GM08714 (cell line): ENCODE data around the gene PAPOLA.
"Not testable (repeated sequence)": the region's sequence is repeated elsewhere in the genome, so short reads cannot be mapped to it uniquely, and the experiment has no call there.

ENCODE experiments used
- H3K4me3 ChIP-seq: fragments of 200-500 bp; sonication (Bioruptor generic); 2 replicates; pipeline ENCODE4 v1.5.1; 2014; ENCODE audit warnings: mild to moderate bottlenecking, low read length, inconsistent platforms
- ZNF274 ChIP-seq: IDR thresholded peaks from 2 replicates; pipeline ENCODE4 v1.6.1; 2012; ENCODE audit warnings: mild to moderate bottlenecking, low read depth, low read length

The PAPOLA gene

DNA sequence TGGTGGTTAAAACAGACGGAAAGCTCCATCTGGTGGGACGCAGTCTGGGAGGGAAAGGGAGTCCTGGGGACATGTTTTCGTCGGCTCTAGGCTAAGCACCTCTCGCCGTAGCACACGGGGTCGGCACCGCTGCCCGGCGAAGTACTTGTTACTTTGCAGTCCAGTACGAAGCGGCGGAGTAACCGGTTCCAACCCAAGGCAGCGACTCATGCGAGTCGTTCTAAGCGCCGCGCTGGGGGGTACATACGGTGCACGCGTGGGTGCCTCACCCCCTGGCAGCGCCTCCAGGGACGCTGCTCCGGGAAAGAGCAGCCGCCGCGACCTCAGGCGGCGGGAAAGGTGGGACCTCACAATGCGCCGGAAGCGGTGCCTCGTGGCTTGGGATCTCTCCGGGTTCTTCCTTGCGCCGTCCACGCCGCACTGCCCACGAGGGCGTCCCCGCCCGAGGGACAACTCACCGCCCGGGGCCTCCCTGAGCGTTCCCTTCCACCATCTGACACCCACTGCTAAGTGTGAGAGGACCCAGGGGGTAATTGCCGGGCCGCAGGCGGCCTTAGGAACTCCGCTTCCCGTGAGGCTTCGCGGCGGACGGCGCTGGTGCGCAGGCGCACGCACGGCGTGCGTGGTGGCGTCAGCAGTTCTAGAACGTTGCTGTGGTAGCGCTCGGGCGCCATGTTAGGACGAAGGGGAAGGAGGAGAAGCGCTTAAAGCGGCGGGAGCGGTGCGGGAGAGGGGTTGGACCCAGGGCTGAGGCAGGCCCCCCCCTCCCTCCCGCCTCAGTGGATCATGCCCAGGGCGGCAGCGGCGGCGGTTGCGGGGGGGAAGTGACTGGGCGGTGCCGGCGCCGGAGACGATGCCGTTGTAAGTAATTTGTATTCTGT lies at the start of gene PAPOLA:
PAPOLA (plus strand) TSS at position 643 of the 881 bp plus-strand sequence; CDS start at position 854, 211 bp downstream.
- peak within 1 kb of the TSS; percentile 73 for H3K4me3 ChIP-seq
- no peak for TF ChIP-seq ZNF274

DNA sequence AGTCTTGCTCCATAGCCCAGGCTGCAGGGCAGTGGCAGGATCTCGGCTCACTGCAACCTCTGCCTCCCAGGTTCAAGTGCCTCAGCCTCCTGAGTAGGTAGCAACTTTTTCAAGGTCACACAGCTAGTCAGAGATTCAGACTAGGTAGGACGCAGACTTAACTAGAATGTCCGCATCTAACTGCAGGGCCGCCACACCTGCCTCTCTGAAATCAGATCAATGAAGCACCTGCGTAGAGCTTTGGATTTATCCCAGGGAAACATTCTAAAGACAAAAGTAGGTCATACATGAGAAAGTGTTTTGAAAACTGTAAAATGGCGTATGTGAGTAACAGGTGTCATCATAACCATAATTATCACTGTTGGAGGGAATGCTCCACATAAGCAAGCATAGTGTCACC lies 49.5 kb upstream of the PAPOLA start:
- TF ChIP-seq ZNF274 = no peak
- H3K4me3 ChIP-seq = no peak overlapping the region

DNA sequence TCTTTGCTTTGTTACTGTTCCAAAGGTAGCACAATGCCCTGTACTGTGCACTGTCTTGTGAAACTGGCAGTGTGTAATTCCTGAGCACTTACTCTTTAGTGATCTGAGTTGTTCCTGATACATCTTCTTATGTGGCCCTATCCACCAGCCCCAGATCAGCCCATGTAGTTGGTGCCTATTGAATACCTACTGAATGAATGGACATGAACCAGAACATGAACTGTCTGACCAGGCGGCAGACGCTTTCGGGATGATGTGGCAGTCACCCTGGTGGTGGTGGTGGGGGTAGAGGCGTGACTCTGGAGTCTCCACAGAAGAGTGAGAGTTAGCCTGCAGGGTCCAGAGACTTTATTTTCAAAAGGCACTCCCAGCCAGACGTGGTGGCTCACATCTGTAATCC lies 46.6 kb upstream of the PAPOLA start:
- H3K4me3 ChIP-seq = no peak overlapping the region
- TF ChIP-seq ZNF274 = no peak

DNA sequence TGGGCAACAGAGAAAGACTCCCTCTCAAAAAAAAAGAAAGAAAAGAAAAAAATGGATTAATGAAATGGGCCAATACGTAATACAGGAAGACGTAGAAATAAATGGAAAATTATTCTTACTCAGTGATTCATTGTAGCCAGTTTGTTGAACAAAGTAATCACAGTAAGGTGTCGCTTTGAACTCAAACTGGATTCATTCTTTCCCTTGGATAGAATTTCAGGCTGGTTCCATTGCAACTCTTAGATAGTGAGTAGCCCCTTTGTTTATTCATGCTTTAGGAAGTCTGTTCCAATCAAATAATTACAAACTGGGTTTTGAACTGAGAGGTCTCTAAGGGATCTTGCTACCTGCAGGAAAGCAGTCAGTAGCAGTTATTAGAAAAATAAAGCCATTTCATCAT lies 42.3 kb upstream of the PAPOLA start:
- TF ChIP-seq ZNF274 = no peak
- H3K4me3 ChIP-seq = no peak overlapping the region

DNA sequence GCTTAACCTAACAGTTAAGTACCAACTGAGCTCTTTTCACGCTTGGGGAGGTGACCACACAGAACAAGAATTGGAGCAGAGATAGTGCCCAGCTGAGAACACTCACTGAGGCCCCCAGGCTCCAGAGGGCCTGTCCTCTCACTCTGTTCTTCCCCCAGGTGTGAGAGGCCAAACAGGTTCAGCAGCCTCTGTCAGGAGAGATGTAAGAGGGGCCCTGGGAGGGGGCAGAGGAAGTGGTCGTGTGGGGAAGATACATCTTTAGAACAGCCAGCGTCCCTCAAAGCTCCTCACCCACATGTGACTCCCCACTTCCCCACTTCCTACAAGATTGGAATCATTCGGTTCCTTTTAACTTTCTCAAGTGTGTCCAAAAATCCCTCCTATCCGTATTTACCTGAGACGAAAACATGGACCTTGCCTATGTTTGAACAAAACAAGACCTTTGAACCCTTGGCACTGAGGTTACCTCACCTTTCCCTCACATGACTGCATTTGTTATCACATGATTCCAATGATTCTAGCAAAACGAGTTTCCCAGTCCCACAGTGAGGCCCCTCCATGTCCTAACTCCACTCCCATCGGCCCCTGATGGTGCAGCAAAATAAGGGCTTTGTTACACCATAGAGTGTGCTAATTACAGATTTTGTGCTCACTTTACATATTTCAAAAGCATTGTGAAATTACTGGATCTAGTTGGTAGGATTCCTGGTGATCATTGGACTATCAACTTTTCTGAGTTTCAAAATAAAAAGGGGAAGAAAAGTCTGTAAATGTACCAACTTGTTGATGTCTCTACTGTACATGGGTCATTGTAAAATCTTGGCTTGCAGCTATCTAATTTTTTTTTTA lies 40.0 kb upstream of the PAPOLA start:
- no peak for TF ChIP-seq ZNF274
- H3K4me3 ChIP-seq = no peak overlapping the region

DNA sequence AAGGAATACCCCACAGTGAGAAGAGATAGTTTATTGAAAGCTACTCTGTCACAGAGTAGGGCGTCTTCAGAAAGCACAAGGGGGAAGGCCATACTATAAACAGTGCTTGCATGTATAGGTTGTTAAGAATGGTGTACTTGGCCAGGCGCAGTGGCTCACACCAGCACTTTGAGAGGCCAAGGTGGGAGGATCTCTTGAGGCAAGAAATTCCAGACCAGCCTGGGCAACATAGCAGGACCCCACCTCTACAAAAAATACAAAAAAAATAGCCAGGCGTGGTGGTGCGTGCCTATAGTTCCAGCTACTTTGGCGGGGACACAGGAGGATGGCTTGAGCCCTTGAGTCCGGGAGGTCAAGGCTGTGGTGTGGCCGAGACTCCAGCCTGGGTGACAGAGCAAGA lies 38.0 kb upstream of the PAPOLA start:
- no peak for TF ChIP-seq ZNF274
- no peak overlapping the region for H3K4me3 ChIP-seq

DNA sequence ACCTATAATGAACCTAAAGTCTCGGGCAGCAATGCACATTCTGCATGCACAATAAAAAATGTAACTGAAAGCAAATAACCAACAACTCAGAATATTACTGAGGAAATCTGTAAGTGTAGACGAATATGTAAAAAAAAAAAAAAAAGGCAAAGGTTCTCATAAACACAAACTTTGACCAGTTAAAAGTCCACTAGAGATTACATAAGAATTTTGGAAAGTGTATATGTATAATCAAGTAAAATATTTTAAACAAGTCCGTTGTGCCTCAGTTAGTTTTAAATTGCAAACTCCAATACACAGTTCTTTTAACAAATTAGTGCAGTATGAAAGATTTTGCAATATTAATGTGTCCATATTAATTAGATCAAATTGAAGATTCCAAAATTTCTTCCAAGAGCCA lies 35.3 kb upstream of the PAPOLA start:
- TF ChIP-seq ZNF274 = no peak
- no peak overlapping the region for H3K4me3 ChIP-seq

DNA sequence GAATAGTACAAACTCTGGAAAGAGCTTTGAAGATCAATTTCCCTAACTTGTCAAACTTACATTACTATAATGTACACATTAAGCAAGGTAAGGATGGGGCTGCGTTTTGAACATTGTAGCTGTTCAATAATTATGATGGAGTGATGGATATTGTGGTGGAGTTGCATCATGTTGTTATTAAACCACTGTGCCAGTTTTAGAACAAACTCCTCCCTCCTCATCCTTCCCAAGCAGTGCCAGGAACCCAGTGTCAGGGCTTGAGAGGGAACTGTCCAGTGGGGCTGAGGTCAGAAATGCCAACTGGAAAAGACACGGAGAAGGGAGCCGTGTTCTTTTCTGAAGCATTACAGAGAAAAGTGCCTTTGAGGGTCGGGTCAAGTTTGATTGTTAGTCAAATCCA lies 31.9 kb upstream of the PAPOLA start:
- TF ChIP-seq ZNF274 = no peak
- H3K4me3 ChIP-seq = no peak overlapping the region

DNA sequence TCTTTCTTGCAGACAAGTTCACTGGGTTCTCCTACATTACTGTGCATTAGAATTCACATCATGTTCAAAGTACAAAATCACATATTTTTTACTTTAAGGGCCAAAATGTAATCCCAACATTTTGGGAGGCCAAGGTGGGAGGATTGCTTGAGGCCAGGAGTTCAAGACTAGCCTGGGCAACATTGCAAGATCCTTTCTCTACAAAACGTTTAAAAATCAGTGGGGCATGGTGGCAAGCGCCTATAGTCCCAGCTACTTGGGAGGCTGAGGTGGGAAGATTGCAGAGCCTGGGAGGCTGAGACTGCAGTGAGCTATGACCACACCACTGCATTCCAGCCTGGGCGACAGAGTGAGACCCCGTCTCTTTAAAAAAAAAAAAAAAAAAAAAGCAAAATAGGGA lies 31.2 kb upstream of the PAPOLA start:
- H3K4me3 ChIP-seq = not testable (repeated sequence)

DNA sequence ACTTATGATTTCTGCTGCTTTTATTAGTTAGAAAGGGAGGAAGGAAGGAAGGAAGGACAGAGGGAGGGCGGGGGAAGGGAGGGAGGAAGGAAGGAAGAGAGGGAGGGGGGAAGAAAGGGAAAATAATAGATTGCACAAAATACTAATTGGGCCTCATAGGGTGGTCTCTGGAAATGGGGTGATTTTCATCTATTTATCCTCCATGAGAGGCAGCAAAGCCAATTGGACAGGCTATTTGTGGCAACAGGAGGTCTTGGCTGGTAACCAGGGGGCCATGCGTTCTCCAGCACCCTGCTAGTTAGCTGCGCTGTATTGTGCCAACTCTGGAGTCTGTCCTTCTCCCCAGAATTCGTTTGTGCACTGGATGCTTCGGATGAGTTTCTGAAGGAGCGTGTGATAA lies 24.1 kb upstream of the PAPOLA start:
- no peak for TF ChIP-seq ZNF274

DNA sequence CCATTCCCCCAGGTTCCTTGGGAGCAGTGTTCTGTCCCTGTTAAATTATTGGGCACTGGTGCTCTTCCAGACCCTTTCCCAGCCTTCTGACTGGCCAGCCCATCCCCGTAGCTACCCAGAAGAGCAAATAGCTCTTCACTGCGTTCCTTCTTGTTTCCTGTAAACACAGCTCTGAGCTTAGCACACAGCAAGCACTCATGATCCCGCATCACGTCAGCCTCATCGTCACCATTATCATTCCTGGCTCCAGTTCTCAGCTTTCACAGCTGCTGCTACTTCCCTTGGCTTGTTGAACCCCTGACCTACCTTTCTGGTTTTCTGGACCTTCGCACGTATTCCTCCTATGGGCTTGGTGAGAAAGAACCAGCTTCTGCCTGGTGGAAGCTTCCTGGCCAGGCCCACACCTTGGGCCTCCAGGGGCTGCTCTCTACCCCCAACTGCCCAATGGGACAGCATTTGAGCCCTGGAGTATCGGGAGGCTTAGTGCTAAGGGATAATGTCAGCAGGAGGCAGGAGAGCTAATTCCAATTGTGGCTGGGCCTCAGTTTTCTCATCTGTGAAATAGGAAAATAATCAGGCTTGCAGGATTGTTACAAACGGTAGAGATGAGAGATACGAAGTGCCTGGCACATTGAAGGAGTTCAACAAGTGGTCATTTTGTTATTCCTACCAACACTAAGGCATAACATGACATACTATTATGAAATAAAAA lies 22.6 kb upstream of the PAPOLA start:
- H3K4me3 ChIP-seq = no peak overlapping the region
- no peak for TF ChIP-seq ZNF274

More for the DNA sequence above, 24.1 kb upstream of the PAPOLA start:
- no peak overlapping the region for H3K4me3 ChIP-seq

DNA sequence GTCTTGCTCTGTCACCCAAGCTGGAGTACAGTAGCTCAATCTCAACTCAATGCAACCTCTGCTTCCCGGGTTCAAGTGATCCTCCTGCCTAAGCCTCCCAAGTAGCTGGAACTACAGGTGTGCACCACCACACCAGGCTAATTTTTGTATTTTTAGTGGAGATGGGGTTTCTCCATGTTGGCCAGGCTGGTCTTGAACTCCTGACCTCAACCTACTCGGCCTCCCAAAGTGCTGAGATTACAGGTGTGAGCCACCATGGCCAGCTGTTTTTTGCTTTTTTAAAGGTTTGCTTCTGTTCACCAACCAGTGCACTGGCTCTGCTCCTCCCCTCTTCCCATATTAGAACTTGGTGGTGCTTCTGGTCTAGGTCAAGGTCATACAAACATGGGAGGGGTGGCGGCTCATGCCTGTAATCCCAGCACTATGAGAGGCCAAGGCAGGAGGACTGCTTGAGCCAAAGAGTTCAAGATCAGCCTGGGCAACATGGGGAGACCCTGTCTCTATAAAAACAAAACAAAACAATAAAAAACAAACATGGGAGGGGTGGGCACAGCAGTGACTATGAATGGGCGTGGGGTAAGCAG lies 20.4 kb upstream of the PAPOLA start:
- no peak for TF ChIP-seq ZNF274
- H3K4me3 ChIP-seq = no peak overlapping the region

DNA sequence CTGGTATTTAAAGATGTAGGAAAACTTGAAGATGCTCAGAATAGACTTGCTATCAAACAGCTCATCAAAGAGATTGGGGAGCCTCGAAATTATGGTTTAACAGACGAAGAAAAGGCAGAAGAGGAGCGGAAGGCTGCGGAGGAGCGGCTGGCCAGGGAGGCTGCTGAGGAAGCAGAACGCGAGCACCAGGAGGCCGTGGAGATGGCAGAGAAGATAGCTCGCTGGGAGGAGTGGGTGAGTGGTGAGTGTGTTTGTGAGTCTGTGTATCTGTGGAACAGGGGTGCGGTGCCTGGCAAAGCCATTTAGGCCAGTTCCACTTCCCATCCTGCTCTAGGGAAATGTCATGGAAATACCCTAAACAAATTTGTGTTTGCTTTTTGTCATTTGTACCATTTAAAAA lies 19.2 kb upstream of the PAPOLA start:
- H3K4me3 ChIP-seq = no peak overlapping the region
- no peak for TF ChIP-seq ZNF274

DNA sequence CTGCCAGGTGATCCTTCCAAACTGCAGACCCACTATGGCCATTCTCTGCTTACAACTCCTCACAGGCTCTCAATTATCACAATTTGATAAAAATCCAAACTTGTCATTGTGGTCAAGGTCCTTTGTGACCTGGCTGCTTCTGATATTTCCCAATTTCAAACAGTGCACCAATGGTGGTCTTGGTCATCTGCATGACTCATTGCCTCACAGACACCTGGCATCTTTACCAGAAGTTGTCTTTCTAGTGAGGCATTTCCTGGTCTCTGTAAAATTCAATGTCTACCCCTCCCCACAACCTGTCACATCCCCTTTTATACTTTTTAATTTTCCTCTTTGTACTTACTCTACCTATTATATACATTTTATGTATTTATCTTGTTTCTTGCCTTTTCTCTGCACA lies 17.8 kb upstream of the PAPOLA start:
- TF ChIP-seq ZNF274 = no peak
- no peak overlapping the region for H3K4me3 ChIP-seq

DNA sequence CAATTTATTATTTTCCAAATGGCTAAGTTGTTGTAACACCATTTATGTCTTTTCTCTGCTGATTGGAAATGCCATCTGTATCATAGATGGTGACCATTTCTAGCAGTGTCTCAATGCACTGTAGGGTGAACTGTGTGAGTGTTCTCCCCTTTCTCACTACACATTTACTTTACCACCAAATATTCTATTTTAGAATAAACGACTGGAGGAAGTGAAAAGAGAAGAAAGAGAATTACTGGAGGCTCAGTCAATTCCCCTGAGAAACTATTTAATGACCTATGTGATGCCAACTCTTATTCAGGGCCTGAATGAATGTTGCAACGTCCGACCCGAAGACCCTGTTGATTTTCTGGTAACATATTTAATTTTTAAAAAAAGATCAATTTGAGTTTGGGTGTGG lies 15.5 kb upstream of the PAPOLA start:
- no peak for TF ChIP-seq ZNF274
- peak overlapping the region; percentile 45; the same call in 1 of the 2 replicates for H3K4me3 ChIP-seq
